ENCODE results near the gene SHMT1.

The SHMT1 gene

DNA sequence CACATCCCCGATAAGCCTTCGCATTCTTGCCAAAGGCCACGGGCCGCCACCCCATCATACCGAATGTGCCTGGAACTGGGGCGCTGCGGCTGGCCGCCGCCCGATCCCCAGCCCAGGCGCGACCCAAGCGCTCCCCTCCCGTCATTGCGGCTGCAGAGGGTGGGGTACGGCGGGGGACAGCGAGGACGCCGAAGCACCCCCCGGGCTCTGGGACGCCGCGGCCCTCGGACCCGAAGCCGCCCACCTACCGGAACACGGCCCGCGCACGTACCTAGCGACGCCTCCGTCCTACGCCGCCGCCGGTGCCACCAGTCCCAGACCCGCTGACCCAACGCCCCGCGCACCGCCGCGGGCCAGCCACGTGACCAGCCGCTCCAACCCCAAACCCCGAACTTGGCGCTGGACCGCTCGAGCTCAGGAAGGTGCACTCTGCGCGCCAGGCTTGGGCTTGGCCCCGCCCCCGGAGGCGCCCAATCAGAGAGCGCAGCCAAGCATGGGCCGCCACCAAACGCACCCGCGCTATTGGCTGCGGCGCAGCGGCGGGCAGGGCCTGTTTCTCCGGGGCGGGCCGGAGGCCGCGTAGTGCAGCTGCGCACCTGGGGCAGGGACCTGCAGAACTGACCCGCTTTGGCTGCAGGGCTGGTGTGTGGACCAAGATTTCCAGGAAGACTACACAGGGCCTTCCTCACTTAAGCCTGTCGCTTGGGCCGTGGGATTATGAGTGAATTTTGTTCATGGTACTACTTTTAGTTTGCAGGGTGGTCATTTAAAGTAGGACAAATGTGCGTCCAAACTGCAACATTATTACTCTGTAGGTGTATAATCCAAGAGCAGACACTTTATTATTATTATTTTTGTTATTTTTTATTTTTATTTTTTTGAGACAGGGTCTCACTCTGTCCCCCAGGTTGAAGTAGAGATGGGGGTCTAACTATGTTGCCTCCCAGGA, at the start of gene SHMT1 (continued):
- TF ChIP-seq, protein P1, sequence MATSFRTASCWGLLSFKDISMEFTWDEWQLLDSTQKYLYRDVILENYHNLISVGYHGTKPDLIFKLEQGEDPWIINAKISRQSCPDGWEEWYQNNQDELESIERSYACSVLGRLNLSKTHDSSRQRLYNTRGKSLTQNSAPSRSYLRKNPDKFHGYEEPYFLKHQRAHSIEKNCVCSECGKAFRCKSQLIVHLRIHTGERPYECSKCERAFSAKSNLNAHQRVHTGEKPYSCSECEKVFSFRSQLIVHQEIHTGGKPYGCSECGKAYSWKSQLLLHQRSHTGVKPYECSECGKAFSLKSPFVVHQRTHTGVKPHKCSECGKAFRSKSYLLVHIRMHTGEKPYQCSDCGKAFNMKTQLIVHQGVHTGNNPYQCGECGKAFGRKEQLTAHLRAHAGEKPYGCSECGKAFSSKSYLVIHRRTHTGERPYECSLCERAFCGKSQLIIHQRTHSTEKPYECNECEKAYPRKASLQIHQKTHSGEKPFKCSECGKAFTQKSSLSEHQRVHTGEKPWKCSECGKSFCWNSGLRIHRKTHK (tag by site-specific recombination; IDR thresholded peaks at IDR 0.05), result no peak
- TF ChIP-seq ZNF707 (tag by site-specific recombination; IDR thresholded peaks at IDR 0.05) (no peak), ZFP41 (tag by site-specific recombination; IDR thresholded peaks at IDR 0.05; ENCODE audit: borderline replicate concordance) (no peak), ZNF624 (tag by site-specific recombination; IDR thresholded peaks at IDR 0.05) (no peak), ZNF354C (tag by site-specific recombination; IDR thresholded peaks at IDR 0.05; ENCODE audit: borderline replicate concordance, low read depth) (no peak), ZNF777 (tag by site-specific recombination; IDR thresholded peaks at IDR 0.05; ENCODE audit: borderline replicate concordance) (no peak), ZNF510 (tag by site-specific recombination; IDR thresholded peaks at IDR 0.05; ENCODE audit: insufficient replicate concordance) (no peak), ZNF501 (tag by site-specific recombination; IDR thresholded peaks at IDR 0.05) (no peak; the same call in 1 of the 2 replicates), FEZF1 (tag by site-specific recombination; IDR thresholded peaks at IDR 0.05) (no peak), SP2 (tag by site-specific recombination; IDR thresholded peaks at IDR 0.05) (peak; percentile 98), ZFHX2 (tag by site-specific recombination; conservative IDR thresholded peaks at IDR 0.05) (peak; percentile 90), WT1 (tag by site-specific recombination; IDR thresholded peaks at IDR 0.05) (no peak; the same call in 1 of the 2 replicates), ZNF664 (tag by site-specific recombination; IDR thresholded peaks at IDR 0.05) (no peak), TRIM28 (IDR thresholded peaks at IDR 0.05; ENCODE audit: borderline replicate concordance, low read length) (no peak), ZNF560 (tag by site-specific recombination; IDR thresholded peaks at IDR 0.05; ENCODE audit: borderline replicate concordance) (no peak), ZNF302 (tag by site-specific recombination; IDR thresholded peaks at IDR 0.05; ENCODE audit: low read depth) (no peak), ZNF266 (tag by site-specific recombination; IDR thresholded peaks at IDR 0.05; ENCODE audit: low read depth) (no peak), ZSCAN30 (tag by site-specific recombination; IDR thresholded peaks at IDR 0.05) (no peak), MYNN (tag by site-specific recombination; IDR thresholded peaks at IDR 0.05; ENCODE audit: borderline replicate concordance) (no peak), IKZF3 (tag by site-specific recombination; IDR thresholded peaks at IDR 0.05) (no peak), ZNF2 (tag by site-specific recombination; IDR thresholded peaks at IDR 0.05) (no peak), ZNF629 (tag by site-specific recombination; IDR thresholded peaks at IDR 0.05) (no peak), ZNF701 (tag by site-specific recombination; IDR thresholded peaks at IDR 0.05) (no peak), MEIS1 (CRISPR knock-in tag; IDR thresholded peaks at IDR 0.05; ENCODE audit: borderline replicate concordance) (0 out of 2 replicates have a peak, but pooled peaks have one; percentile 24), ZNF610 (tag by site-specific recombination; IDR thresholded peaks at IDR 0.05; ENCODE audit: borderline replicate concordance) (0 out of 2 replicates have a peak, but pooled peaks have one; percentile 63), PRDM1 (tag by site-specific recombination; IDR thresholded peaks at IDR 0.05) (no peak), ZBTB8A (tag by site-specific recombination; IDR thresholded peaks at IDR 0.05) (0 out of 2 replicates have a peak, but pooled peaks have one; percentile 35), GLIS2 (tag by site-specific recombination; IDR thresholded peaks at IDR 0.05) (peak; percentile 70), KLF1 (tag by site-specific recombination; IDR thresholded peaks at IDR 0.05) (0 out of 2 replicates have a peak, but pooled peaks have one; percentile 22), ZNF19 (tag by site-specific recombination; IDR thresholded peaks at IDR 0.05; ENCODE audit: low read depth) (no peak), ZNF221 (tag by site-specific recombination; IDR thresholded peaks at IDR 0.05; ENCODE audit: borderline replicate concordance) (no peak), ZNF24 (tag by site-specific recombination; IDR thresholded peaks at IDR 0.05) (no peak), ZNF558 (tag by site-specific recombination; IDR thresholded peaks at IDR 0.05) (no peak)
- TF ChIP-seq, protein P2, sequence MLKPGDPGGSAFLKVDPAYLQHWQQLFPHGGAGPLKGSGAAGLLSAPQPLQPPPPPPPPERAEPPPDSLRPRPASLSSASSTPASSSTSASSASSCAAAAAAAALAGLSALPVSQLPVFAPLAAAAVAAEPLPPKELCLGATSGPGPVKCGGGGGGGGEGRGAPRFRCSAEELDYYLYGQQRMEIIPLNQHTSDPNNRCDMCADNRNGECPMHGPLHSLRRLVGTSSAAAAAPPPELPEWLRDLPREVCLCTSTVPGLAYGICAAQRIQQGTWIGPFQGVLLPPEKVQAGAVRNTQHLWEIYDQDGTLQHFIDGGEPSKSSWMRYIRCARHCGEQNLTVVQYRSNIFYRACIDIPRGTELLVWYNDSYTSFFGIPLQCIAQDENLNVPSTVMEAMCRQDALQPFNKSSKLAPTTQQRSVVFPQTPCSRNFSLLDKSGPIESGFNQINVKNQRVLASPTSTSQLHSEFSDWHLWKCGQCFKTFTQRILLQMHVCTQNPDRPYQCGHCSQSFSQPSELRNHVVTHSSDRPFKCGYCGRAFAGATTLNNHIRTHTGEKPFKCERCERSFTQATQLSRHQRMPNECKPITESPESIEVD (tag by site-specific recombination; IDR thresholded peaks at IDR 0.05), result no peak
- TF ChIP-seq, protein P3, sequence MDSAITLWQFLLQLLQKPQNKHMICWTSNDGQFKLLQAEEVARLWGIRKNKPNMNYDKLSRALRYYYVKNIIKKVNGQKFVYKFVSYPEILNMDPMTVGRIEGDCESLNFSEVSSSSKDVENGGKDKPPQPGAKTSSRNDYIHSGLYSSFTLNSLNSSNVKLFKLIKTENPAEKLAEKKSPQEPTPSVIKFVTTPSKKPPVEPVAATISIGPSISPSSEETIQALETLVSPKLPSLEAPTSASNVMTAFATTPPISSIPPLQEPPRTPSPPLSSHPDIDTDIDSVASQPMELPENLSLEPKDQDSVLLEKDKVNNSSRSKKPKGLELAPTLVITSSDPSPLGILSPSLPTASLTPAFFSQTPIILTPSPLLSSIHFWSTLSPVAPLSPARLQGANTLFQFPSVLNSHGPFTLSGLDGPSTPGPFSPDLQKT (IDR thresholded peaks at IDR 0.05; ENCODE audit: borderline replicate concordance, low read depth, low read length), result no peak

Data from HEK293 (cell line).